ENCODE results near the gene MC1R.
"Not testable (repeated sequence)": the region's sequence is repeated elsewhere in the genome, so short reads cannot be mapped to it uniquely, and the experiment has no call there.

The MC1R gene

DNA sequence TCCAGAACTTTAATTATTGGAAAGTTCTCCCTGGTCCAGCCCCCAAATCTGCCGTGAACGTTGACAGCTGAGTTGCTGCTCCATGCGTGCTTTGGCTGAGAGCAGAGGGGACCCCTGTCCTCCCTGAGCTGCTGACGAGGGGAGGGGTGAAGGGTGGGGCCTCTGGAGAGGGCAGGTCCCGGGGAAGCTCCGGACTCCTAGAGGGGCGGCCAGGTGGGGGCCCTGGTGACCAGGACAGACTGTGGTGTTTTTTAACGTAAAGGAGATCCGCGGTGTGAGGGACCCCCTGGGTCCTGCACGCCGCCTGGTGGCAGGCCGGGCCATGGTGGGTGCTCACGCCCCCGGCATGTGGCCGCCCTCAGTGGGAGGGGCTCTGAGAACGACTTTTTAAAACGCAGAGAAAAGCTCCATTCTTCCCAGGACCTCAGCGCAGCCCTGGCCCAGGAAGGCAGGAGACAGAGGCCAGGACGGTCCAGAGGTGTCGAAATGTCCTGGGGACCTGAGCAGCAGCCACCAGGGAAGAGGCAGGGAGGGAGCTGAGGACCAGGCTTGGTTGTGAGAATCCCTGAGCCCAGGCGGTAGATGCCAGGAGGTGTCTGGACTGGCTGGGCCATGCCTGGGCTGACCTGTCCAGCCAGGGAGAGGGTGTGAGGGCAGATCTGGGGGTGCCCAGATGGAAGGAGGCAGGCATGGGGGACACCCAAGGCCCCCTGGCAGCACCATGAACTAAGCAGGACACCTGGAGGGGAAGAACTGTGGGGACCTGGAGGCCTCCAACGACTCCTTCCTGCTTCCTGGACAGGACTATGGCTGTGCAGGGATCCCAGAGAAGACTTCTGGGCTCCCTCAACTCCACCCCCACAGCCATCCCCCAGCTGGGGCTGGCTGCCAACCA, at the start of gene MC1R:
Gene MC1R, plus strand, starts transcription at position 410 of the 895 bp plus-strand sequence. Its CDS starts 397 bp downstream, at position 807.
- no peak for DNase-seq

DNA sequence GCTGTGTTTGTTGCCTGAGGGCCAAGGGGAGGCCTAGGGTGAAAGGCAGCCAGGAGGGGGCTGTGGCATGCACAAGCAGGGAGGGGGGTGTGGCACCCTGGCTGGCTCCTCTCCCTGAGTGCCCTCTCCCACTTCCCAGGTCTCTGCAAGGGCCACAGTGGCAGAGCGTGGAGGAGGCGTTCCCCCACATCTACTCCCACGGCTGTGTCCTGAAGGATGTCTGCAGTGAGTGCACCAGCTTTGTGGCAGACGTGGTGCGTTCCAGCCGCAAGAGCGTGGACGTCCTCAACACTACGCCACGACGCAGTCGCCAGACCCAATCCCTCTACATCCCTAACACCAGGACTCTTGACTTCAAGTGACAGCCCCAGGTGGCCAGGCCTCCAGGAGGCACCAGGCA, 48.8 kb upstream of the MC1R start:
- DNase-seq: no peak

DNA sequence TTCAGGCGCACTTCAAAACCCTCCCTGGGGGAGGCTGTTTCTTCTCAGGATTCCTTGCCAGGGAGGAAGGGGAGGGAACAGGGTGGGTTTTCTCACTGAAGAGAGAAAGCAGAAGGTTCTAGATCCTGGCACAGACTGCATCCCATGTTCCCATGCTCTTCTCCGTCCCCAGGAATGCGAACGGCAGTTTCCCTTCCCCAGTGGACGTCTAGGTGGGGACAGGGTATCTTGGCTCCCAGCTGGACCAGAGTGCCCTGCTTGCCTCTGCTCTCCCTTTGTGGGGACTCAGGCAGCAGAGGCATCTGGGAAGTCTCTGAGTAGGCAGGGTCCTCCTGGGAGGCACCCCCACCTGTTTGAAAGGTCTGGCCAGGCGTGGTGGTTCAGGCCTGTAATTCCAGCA, 48.2 kb upstream of the MC1R start:
- no peak for DNase-seq

DNA sequence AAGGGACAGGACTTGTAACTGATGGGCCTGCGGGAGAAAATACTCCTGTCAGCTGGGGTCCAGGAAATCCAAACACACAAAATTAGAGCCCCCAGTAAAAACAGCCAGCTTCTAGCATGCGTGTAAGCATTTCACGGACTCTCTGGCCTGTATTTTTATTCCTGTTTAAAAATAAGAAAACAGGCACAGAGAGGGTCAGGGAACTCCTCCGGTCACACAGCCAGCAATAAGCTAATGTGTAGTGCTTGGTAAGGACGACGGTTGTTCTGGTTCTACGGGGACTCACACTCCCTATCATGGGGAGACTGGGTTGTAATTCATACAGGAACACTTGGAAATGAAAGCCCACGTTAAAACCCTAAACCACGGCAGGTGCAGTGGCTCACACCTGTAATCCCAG, 46.8 kb upstream of the MC1R start:
- DNase-seq: no peak

DNA sequence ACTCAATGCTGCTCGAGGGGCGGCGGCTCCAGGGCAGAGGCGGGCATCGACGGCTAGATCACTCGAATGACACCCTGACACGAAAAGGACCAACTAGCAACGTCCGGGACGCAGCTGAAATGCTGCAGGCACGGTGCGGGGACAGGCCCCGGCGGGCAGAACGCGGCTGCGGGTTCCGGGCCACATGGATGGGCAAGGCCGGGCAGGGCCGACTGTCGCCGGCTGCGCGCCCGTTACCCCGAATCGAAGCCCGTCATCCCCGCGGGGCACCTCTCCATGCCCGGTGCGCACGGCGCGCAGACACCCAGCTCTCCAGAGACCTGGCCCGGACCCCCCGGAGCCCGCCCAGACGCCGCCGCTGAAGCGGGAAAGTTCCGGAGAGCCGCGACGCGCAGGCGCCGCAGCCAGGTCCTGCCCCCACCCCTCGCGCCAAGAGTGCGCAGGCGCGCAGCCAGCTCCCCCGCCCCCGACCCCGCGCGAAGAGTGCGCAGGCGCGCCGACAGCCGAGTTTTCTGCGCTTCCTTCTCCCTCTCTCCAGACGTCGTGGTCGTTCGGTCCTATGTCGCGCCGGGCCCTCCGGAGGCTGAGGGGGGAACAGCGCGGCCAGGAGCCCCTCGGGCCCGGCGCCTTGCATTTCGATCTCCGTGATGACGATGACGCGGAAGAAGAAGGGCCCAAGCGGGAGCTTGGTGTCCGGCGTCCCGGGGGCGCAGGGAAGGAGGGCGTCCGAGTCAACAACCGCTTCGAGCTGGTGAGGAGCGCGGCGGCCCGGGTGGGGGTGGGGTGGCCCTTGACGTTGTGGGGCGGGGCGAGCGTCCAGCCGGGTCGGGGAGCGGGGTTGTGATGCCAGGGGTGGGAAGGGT, 45.3 kb upstream of the MC1R start, which contains the start of gene TCF25:
Gene TCF25, plus strand, starts transcription at position 484 of the 863 bp plus-strand sequence. Its CDS starts 76 bp downstream, at position 560.
- peak; percentile 62 for DNase-seq

DNA sequence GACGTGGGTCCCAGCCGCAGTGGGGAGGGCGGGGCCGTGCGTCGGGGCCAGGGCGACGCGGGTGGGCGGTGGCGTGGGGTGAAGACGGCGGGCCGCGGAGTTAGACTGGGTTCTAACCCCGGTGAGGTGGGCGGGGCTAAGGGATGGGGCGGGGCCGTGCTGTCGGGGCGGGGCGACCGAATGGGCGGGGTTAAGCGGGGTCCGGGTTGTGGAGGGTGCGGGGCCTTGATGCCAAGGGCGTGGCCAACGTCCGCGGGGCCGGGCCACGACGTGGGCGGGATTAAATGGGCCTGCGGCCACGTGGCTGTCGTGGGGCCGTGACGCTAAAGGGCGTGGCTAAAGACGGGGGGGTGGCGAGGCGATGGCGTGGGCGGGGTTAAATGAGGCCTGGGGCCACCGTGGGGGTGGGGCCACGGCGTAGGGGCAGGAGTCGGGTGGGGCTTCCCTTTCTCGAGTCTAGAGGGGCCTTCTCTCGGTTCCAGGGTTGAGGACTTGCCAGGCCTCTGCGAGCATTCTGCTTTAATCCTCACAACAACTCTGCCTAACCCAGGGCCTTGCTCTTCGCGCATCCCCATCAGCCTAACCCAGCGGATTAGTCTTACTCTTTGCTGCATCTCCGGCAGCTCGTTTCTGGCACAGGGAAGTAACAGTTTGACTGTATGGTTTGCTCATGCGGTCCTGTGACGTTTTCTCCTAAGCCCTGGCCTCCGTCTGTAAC, 44.5 kb upstream of the MC1R start:
- peak; percentile 85 for DNase-seq

DNA sequence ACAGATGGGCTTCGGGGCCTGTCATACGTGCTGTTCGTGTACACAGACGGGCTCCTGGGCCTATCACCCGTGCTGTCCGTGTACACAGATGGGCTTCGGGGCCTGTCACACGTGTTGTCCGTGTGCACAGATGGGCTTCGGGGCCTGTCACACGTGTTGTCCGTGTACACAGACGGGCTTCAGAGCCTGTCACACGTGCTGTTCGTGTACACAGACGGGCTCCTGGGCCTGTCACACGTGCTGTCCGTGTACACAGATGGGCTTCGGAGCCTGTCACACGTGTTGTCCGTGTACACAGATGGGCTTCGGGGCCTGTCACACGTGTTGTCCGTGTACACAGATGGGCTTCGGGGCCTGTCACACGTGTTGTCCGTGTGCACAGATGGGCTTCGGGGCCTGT, 39.5 kb upstream of the MC1R start:
- DNase-seq: not testable (repeated sequence)

DNA sequence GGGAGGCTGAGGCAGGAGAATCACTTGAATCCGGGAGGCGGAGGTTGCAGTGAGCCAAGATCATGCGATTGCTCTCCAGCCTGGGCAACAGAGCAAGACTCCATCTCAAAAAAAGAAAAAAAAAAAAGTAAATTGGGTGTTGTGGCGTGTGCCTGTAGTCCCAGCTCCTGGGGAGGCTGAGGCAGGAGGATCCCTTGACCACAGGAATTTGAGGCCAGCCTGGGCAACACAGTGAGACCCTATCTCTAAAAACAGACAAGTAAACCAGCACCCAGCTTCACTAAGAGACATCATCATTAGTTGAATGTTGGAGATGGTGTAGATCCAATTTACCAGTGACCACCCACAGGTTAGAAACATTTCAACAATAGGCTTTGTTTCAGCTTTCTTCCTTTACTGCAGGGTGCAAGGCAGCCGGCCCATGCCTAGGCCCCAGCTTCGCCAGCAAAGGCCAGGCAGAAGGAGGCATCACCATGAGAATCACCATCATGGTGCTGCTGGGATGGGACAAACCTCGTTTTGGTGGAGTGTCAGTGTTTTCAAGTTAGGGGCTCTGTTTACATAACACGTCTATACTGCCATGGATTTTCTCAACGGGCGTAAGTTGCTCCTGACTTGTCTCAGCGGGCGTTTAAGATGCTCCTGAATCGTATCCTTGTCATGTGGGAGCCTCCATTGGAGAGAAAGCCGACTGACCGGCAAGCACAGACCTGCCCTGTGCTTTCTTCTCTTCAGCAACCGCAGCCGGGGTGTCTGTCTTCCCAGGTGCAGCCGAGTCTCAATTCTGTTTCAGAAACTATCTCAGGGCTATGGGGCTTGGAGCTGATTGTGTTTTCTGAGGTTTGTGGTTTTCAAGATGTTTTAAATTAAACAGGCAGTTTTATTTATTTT, 37.9 kb upstream of the MC1R start:
- no peak for DNase-seq

DNA sequence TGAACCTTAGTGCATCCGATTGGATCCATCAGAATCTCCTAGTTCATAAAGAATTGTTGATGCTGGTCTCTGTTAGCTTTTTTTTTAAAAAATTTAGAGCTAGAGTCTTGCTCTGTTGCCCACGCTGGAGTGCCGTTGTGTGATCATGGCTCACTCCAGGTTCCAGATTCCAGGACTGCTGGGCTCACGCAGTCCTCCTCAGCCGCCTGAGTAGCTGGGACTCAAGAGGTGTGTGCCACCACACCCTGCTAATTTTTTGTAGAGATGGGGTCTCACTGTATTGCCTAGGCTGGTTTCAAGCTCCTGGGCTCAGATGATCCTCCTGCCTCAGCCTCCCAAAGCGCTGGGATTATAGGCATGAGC, 37.3 kb upstream of the MC1R start:
- no peak for DNase-seq

DNA sequence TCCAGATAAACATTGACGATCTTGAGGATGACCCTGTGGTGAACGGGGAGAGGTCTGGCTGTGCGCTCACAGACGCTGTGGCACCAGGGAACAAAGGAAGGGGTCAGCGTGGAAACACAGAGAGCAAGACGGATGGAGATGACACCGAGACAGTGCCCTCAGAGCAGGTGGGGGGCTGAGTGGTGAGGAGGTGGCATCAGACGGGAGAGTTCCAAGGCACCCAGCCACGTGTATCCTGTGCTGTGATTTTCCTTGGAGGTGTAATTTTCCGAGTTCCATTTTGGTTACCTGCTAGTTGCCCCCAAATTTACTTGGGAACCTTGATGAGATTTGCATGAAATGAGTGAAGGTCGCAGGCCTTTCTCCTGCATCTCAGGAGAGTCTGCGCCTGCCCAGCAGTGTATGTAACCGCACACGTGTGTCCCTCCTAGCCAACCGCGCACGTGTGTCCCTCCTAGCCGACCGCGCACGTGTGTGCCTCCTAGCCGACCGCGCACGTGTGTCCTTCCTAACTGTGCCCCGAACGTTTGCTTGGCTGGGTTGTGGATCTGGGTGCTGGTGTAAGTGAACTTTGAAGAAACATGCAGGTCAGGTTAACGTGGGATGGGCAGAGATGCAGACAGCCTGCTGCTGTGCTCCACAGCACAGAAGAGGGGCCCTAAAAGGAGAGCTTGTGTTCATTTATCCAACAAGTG, 35.2 kb upstream of the MC1R start:
- no peak for DNase-seq

DNA sequence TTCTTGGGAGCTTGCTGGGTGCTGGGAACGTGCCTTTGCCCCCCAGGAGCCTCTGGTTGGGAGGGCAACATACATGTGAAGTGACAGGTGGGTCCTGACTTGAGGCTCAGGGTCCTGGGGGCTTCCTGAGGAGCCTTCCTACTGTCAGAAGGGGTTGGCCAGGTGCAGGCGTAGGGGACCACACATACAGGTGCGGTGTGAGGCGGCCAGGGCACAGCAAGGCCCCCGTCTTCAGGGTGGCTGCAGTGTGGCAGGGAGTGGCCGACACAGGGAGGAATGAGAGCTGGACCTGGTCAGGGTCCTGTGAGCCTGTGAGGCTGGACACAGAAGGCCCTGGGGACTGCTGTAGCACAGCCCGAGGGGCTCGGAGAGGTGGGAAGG, 34.6 kb upstream of the MC1R start:
- no peak for DNase-seq

DNA sequence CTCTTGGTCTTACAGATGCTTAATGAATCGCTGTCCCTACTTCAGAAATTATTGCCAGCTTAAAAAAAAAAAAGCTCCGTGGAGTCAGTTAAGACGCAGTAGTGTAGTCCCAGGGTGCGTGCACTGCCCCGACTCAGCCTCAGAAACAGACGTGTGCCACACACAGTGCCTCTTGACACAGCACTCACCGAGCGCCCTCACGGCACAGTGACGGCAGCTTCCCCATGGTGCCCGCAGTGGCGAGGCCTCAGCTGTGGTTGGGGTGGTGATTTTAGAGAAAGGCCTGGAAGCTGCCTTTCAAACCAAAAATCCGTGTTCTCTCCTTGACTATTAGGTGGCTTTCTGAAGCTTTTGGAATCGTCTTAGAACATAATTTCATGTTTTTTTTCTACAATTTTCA, 31.4 kb upstream of the MC1R start:
- DNase-seq: no peak

DNA sequence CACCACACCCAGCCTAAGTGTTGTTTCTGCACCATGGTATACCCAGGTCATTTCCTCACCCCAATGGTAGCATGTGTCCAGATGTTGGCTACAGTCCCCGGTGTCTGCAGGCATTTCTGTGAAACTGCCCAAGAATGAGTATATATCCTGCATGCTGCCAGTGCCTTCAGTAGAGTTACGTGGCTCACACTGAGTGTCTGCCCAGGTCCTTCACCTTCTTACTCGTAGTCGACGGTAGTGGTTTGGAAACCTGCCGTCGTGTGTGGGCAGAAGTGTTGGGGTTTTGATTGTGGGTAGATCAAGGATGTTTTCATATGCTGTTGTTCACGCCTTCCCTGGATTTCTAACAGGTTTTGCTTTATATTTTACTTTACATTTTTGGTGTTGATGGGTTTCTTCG, 28.5 kb upstream of the MC1R start:
- DNase-seq: no peak

DNA sequence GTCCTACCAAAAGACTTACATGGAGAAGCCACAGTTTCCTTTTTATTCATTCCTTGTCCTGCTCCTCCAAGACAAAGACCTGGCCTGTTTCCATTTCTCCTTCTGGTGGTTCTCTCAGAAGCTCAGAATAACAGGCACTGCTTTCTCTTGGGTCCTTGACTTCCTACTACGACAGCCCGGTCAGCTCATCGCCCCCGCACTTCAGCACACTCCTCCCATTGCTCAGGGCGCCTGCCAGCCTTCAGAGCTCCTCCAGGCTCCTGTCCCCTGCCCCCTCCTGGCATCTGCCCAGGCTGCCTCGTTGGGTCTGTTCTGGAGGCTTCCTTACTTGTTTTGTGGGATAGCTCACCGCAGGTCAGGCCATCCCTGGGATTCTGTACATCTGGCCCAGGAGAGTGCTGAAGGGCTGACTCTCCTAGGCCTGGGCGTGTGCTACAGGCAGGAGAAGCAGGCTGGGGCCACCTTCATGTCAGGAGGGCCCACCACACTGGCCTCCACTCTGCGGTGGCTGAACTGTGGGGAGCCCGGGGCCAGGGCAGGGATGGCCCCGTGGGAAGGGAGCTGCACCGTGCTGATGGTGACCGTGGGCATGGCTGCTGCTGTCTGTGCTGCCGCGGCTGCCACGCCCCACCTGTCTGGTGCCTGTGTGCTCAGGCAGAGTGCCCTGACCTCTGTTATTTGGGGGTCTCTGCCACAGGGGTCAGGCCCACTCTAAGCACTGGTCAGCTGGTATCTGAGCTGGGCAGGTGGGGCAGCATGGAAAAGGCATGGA, 27.6 kb upstream of the MC1R start:
- no peak for DNase-seq

DNA sequence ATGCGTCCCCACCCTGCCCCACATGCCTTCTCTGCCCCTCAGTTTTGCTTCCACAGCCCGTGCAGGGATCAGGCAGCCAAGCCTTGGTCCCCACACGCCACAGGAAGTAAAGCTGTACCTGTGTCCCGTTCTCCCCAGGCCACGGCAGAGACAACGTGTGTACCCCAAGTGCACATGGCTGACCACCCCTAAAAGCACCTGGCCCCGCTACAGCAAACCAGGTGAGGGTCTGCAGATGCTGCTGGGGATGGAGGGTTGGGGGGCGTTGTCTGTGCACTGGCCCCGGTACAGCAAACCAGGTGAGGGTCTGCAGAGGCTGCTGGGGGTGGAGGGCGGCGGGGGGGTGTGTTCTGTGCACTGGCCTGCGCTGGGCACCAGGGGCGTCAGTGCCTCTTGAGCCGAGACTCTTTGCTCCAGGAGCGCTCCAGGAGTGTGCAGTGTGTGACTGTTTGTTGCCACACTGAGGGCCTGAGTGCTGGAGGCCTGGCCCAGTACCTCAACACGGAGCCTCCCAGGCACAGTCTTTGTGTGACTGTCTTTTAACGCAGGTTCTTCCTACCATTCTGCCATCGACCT, 26.5 kb upstream of the MC1R start:
- DNase-seq: no peak

DNA sequence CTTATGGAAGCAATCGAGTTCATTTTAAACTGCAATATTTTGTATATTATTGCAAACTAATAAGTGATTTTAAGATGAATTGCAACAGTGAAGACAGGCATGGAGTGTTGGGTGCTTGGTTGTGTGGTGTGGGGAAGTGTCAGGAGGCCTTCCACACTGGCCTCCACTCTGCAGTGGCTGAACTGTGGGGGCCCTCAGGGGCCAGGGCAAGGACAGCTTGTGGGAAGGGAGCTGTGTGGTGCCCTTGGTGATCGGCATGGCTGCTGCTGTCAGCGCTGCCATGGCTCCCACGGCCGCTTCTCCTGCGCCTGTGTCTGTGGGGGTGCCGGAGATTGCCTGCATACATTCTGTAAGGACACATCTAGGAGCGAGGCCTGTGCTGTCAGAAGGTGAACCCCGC, 26.0 kb upstream of the MC1R start:
- DNase-seq: no peak

DNA sequence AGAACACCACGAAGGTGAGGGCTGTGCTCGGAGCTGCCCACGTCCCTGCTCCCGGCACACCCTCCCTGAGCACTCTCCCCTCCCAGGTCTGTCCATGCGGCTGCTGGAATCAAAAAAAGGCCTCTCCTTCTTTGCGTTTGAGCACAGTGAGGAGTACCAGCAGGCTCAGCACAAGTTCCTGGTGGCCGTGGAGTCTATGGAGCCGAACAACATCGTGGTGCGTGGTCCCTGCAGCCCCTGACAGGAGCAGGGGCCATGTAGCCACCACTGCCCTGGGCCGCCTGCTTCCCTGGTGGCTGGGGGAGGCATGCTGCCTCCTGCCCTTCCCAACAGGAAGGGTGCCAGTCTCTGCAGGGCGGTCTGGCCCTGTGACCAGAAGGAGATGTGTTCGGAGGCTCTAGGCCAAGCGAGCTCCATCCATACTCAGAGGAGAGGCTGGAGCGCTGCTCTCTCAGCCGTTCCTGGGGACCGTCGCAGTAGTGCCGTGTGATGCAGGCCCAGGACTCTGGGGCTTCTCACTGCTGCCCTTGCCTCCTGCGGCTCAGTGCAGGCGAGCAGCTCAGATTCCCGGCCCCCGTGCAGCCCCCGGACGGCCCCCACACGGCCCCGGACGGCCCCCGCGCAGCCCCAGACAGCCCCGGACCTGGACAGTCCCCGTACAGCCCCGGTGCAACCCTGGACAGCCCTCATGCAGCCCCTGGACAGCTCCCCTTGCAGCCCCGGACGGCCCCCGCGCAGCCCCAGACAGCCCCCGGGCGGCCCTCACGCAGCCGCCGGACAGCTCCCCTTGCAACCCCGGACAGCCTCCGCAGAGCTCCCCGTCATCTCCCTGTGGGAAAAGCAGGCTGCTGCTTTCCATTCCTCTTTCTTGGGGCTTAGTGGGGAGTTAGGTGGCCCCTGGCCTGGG, 24.8 kb upstream of the MC1R start:
- no peak for DNase-seq

DNA sequence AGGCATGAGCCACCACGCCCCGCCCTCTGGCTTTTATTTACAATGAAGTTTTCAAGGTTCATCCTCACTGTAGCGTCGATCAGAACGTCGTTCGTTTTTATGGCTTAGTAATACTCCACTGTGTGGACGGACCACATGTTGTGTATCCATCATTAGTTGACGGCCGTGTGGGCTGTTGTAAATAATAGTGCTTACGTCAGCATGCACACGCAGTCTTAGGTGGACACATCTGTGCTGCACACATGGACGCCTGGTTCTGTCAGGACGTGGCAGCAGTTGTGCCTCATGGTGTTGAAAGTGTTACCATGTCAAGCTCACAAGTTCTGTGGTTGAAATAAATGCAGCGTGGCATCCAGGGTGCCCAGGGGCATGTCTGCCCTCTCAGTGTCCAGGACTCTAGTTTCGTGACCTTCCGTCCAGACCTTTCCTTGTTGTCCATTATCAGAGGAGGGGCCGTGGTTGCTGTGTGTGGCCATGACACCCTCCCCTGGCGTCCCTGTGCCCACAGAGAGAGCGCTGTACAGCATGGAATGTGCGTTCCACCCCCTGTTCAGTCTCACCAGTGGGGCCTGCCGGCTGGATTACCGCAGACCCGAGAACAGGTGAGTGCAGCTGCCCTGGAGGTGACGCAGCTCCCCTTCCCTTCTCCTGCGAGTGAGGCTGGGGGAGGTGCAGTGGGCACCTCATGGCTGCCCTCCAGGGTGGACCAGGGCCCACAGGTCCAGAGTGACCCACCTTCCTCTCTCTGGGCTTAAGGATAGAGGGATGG, 23.0 kb upstream of the MC1R start:
- DNase-seq: no peak
